Pons (tissue), 1 donor: ENCODE measurements around the gene KIF26B.
"Not testable (repeated sequence)": the region's sequence is repeated elsewhere in the genome, so short reads cannot be mapped to it uniquely, and the experiment has no call there.

Source experiments
- DNase-seq: peaks from one replicate; pipeline ENCODE4 v3.0.0-alpha.2; 2016; ENCODE audit warnings: low spot score

KIF26B gene

GRCh38 chr1:245388687-245389086 is 233.9 kb downstream of the KIF26B start:
- no peak for DNase-seq

- DNase-seq = no peak
Measured at GRCh38 chr1:245389873-245390272, 235.1 kb downstream of the KIF26B start.

DNA sequence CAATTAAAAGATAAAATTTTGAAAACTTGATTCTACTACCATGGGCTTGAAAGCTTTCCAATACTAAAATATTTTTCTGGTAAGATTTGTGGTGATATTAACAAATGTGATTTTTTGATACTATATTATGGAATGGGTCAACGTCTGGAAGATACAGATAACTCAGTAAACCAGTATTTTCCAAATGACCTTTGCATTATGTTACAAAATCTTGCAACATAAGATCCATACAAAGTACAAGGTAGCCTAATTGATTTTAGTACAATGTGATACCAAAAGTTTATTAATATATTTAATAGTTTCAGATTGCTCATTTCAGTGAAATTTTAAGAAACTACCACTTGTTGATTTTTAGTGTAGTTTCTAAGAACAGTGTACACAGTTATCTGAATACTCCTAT is 236.2 kb downstream of the KIF26B start:
- no peak for DNase-seq

- no peak for DNase-seq
Measured at GRCh38 chr1:245393694-245394093, 238.9 kb downstream of the KIF26B start.

DNA sequence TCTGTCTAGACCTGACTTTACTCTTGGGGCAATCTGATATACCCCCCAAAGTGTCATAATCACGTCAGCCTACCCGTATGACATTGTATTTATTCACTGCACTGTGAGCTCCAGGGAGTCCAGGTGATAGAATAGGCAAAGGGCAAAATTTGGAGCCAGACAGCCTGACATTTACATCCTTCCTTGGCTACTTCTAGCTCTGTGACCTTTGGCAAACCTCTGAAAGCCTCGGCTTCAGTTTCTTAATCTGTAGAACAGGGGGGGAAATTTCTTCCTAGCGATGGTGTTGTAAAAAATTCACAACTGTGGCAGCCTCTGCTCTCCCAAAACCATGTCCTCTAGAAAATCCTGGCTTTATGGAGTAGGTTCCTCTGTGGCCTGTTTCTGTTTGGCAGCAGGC is 240.9 kb downstream of the KIF26B start:
- no peak for DNase-seq

DNA sequence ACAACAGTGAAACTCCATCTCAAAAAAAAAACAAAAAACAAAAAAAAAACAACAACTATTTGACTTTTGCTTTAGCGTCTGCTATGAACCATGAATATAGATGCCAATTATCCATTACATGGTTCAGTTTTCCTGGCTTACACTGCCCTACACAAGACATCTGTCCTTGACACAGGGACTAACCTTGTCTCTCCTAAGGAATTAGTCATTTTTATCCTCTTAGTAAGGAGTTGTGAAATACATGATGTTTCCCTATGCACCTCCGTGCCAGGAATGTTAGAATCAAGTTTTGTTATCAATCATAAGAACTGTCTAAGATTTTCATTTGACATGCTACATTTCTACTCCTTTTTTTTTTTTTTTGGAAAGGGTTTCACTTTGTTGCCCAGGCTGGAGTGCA is 241.8 kb downstream of the KIF26B start:
- no peak for DNase-seq

GRCh38 chr1:245397771-245398170 is 243.0 kb downstream of the KIF26B start:
- DNase-seq = peak; percentile 53

- DNase-seq = no peak
Measured at GRCh38 chr1:245398180-245398579, 243.4 kb downstream of the KIF26B start.

- no peak for DNase-seq
Measured at GRCh38 chr1:245401881-245402587, 247.2 kb downstream of the KIF26B start.

- DNase-seq = not testable (repeated sequence)
Measured at GRCh38 chr1:245402998-245403397, 248.2 kb downstream of the KIF26B start.

DNA sequence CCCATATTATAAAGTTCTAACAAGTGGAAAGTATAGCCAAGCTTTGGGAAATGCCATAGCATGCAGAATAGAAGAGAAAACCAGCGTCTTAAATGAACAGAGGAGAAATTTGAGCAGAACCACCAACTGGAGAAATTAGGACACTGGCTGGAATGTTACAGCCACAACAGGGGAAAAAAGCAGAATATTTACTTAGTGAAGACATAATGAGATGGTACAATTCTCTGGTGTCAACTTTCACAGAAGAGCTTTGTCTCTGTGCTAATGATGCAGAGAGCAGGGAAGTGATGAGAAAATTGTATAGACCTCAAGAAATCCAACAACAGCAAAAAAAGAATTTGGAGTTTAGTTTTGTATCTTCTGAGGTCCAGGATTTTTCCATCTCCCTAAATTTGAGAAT is 249.7 kb downstream of the KIF26B start:
- peak; percentile 42 for DNase-seq

GRCh38 chr1:245404952-245405351 is 250.2 kb downstream of the KIF26B start:
- no peak for DNase-seq

GRCh38 chr1:245406426-245406825 is 251.6 kb downstream of the KIF26B start:
- DNase-seq = no peak

GRCh38 chr1:245407983-245408382 is 253.2 kb downstream of the KIF26B start:
- no peak for DNase-seq

- DNase-seq = no peak
Measured at GRCh38 chr1:245409341-245410195, 254.8 kb downstream of the KIF26B start.

- DNase-seq = no peak
Measured at GRCh38 chr1:245411245-245412036, 256.7 kb downstream of the KIF26B start.

DNA sequence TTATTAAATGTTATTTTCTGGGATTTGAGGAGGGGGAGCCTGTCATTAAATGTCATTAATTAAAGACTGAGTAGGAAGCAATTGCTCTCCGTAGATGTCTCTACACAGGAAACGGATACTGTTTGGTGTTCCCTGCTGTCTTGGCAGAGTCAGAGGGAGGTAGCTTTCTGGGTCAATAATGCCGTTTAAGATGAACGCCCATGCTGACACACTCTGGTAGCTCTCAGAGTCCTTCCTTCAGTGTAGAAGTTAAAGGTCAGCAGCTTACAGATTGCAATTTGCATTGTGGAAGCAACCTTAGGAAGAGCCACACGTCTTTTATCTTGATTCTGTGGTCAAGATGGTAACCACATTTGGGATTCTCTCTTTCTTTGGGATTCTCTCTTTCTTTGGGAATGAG is 257.5 kb downstream of the KIF26B start:
- no peak for DNase-seq

DNA sequence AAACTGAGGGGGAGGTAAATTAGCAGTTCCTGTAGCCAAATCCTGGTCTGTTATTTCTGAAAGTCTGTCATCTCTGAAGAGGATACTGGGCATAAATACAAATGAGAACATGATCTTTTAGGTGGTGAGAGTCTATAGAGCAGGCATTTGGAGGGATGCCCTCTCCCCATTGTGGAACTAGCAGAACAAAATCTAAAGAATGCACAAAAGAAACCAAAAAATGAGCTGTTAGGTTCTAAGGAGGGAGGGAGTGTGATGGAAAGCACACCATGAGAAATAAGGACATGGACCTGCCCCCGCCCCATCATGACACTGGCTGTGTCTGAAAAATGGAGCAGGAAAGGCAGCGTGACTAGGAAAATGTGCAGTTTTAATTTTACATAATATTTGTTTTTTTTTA is 262.0 kb downstream of the KIF26B start:
- DNase-seq = no peak

DNA sequence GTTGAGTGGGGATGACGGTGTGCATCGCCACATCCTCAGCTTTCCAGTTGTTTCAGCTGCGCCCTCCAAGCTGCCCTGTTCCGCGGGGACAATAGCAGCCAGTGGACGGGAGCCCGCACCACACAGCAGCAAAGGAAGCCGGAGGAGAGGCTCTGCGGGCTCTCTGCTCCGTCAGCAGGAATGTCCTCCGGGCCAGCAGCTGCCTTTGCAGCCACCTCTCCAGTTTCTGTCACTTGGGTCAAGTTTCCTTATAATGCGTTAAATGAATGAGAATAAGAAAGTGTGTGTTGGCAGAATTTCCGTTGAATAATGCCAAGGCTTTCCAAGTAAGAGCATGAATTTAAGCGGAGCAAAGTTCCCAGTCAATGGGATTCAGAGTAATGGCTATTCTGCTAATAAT is 263.3 kb downstream of the KIF26B start:
- no peak for DNase-seq

DNA sequence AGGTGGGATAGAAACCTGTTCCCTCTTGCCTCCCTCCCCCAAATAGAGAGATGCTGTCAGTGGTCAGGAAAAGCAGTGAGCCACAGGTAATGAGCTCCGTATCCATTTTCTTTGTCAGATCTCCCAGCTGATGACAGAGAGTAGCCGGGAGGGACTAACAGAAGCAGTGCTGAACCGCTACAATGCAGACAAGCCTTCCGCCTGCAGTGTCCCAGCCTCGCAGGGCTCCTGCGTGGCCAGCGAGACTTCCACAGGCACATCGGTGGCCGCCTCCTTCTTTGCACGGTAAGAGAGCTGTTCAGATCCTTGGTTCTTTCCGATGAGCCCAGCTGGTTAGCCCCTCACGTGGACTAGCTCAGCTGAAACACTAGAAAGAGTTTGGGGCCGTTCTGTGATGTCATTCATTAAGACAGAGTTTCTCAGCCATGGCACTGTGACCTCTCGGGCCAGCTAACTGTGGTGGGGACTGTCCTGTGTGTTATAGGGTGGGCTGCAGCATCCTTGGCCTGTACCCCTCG is 264.7 kb downstream of the KIF26B start:
- no peak for DNase-seq

DNA sequence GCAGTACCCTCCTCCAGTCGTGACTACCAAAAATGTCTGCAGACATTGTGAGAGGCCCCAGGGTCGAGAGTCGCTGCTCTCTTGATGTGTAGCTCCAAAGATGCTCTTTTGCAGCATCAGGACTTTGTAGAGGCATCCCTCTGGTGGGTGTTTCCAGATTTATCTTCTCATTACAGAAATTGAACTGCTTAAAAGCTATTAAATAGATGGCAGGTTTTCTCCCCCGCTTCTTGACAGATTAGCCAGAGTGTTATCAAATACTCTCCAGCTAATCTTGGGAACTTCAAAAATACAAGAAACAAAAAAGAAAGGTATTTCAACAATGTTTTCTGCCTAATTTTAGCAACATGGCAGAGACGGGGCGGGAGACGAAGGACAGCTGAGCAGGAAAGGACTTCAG is 265.2 kb downstream of the KIF26B start:
- no peak for DNase-seq

GRCh38 chr1:245420926-245421325 is 266.1 kb downstream of the KIF26B start:
- DNase-seq = no peak
